Hematopoietic multipotent progenitor cell treated with erythropoietin and hydrocortisone succinate and interleukin-3 and kit ligand, for 4 days (in vitro differentiated cells): Measurements from ENCODE around the gene KRT74.
"Not testable (repeated sequence)": the region's sequence is repeated elsewhere in the genome, so short reads cannot be mapped to it uniquely, and the experiment has no call there.

Experiments used
- DNase-seq: peaks from one replicate; pipeline ENCODE4 v3.0.0-alpha.2; 2015

Gene KRT74

DNA sequence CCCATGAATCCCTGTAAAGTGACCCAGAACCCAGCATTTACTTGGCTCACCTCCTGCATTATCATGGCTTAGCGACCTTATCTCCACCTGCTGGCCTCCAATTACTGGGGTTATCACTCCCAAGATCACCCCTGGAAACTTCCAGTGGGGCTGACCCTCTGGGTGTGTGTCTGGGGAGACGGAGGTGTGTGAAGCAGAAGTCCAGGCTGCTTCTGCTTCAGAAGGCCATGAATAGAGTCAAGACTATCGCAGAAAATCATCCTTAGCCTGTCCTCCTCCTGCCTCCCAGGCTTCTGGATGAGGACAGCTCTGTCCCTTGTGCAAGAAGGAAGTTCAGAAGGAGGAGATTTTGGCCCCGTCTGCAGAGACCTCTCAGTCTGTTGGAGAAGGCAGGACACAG is 28.0 kb upstream of the KRT74 start:
- DNase-seq: no peak

DNA sequence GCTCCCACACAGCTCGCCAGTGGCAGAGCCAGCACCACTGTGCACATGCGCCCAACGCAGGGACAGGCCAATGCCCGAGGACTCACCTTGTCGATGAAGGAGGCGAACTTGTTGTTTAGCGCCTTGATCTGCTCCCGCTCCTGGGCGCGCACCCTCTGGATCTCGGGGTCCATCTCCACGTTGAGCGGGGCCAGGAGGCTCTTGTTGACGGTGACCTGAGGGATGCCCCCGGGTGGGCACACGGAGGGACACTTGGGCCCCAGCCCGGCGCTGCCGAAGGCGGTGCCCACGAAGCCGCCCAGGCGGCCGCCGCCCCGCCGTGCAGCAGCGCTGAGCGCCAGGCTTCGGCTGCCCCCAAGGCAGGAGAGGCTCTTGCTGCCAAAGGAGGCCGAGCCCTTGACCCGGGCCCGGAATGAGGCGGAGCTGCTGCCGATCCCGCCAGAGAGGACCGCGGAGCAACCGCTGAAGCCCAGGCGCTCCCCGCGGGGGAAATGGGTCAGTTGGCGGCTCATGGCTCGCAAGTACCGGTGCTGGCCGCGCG is 27.4 kb upstream of the KRT74 start, which contains the start of gene KRT72:
Gene KRT72 (minus strand): TSS at position 523 of the 541 bp plus-strand sequence. CDS start 11 bp downstream, at position 512.
- DNase-seq: peak; percentile 20

DNA sequence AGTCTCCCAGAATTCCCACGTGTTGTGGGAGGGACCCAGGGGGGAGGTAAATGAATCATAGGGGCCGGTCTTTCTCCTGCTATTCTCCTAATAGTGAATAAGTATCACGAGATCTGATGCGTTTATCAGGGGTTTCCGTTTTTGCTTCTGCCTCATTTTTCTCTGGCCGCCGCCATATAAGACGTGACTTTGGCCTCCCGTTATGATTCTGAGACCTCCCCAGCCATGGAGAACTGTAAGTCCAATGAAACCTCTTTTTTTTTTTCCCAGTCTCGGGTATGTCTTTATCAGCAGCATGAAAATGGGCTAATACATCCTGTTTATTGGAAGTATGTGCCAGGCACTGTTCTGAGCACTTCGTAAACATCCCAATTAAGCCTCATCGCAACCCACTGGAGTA is 26.8 kb upstream of the KRT74 start:
- no peak for DNase-seq

DNA sequence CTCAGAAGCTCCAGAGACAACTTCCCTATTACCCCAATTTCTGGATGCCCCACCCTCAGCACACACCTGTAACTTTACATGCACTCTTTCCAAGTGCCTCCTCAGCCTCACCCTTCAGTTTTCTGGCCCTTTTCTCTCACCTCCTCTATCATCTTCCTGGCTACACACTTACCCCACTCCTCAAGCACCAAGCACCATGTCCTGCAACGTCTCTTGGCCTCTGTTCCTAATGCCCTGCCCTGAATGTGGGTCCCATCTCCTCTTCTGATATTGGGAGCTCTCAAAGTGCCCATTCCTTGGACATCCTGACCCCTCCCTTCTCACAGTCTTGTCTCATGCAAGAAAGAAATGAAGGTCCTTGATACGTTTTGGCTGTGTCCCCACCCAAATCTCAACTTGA is 26.4 kb upstream of the KRT74 start:
- DNase-seq: no peak

DNA sequence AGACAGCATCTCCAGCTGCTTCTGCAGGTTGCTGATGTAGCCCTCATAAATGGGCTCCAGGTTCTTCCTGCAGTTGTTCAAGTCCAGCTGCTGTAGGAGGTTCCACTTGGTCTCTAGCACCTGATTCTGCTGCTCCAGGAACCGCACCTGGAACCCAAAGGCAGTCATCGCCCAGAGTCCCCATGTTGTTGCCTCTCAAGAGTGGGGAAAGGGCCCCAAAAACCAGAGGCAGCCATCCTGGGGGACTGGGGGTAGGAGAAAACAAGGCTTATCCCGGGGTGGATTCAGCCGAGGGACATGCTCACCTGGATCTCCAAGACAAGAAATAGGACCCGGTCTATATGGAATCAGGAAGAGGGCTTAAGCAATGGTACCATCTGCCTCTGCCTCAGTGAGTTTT is 25.3 kb upstream of the KRT74 start:
- no peak for DNase-seq

DNA sequence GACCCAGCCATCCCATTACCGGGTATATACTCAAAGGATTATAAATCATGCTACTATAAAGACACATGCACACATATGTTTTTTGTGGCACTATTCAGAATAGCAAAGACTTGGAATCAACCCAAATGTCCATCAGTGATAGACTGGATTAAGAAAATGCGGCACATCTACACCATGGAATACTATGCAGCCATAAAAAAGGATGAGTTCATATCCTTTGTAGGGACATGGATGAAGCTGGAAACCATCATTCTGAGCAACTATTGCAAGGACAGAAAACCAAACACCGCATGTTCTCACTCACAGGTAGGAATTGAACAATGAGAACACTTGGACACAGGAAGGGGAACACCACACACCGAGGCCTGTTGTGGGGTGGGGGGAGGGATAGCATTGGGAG is 20.6 kb upstream of the KRT74 start:
- not testable (repeated sequence) for DNase-seq

DNA sequence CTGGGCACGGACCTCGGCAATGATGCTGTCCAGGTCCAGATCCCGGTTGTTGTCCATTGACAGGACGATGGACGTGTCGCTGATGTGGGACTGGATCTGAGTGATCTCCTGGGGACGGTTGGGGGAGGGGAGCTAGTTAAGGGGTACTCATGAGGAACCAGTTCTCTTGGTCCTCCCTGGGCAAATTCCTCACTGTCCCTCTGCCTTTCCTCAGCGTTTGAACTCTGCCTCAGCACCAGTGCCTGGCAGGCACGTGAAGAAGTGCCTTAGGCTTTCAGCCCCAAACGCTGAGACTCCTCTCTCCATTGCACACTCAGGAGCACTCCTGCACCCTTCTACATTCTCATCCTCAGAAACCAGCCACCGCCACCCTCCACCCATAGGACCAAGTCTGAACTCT is 17.9 kb upstream of the KRT74 start:
- no peak for DNase-seq

DNA sequence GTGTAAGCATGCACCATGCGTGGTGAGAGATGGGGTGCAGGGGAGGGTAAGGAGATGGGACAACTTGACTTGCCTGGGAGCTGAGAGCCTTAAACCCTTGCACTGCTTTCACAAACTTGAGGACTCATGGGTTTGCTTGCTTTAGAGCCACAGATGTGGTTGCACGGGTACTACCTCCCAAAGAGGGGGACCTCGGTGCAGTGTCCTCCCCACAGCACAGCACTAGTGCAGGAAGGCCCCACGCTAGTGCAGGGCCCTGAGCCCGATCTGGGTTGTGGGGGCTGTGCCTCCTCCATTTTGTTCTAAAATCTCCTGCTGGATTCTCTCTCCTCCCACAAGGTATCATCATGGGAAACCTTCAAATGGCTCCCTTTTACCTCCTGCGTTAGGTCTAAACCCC is 16.4 kb upstream of the KRT74 start:
- DNase-seq: no peak

DNA sequence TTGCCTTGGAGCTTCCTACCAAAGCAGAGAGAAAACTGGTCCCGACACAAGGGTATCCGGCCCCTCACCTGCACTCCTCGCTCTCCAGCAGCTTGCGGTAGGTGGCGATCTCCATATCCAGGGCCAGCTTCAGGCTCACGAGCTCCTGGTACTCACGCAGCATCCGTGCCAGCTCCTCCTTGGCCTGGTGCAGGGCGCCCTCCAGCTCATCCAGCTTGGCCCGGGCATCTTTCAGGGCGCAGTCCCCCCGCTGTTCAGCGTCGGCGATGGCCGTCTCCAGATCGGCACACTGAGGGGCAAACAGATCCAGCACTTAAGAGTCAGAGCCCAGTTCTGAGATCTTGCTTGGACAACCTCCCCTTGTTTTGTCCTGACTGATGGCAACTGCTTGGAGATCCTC is 13.9 kb upstream of the KRT74 start:
- DNase-seq: no peak

DNA sequence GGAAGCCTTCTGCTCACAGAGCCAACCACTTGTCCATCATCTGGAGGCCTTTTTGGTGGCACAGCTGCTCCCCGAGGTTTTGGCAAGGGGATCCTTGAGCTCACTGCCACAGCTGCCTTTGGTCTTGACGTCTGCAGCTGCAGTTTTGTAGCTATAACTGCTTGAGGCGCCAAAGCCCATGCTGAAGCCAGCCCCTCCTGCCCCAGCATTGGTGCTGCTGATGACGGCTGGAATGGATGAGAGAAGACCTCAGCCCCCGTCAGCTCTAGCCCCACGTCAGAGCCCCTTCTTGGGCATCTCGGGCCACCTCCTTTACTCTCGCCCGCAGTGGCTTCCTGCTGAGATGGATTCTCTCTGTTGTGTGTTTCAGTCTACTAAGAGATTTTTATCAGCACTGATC is 12.3 kb upstream of the KRT74 start:
- peak; percentile 38 for DNase-seq

DNA sequence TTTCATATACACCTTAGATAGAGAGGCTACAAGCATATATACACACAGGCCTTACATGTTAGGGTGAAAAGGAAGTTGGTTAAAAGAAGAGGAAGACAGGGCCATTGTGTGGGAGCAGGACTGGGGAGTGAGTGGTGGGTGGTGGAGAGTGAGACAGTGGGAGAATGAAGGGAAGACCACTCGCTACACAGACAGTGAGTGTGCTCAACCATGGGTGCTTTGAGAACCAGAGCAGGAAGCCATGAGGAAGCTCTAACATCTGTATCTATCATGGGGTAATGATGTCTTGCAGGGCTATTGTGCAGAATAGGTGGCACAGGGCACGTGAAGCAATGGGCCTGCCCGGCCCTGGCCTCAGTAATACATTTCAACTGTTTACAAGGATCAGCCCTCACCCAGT is 11.4 kb upstream of the KRT74 start:
- no peak for DNase-seq

DNA sequence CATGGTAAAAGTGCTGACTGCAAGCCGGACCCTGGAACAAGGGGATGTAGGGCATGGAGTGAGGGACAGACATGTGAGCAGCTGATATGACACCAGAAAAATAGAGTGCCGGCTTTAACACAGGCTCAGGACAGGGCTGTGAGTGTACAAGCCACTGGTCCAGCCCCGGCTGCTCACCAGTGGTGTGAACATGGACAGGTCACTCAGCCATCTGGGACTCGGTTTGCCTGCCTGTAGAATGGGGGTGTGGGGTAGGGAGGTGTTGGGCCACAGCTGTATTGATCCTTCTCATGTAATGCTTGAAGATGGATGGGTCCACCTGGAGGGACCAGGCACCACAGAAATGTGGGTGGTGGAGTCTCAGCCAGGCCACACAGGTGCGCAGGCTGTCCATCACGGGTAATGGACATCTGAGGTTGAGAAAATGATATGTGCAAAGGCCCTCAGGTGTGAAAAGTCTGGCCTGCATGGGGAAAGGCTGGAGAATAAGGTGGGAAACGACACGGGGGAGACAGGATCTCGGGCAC is 10.6 kb upstream of the KRT74 start:
- no peak for DNase-seq

DNA sequence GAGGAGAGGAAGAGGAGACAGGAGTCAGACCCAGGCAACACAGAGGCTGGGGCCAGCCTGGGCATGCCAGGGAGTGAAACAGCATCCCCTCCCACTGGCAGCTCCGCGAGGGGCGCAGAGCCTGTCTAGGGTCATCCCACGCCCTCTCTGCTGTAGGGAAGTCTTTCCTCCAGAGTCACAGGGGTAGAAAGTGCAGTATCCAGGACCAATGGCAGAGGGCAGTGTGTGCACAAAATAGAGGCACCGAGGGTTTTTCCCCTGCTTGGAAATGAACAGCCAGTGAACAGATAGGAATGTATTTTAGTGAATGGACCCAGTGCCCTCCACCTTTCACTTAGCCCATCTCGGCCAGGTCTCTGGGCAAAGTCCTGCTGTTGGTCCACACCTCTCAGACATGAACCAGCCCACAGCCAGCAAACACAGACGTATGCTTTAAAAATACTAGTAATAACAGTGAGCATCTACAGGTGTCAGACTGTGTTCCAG is 9.4 kb upstream of the KRT74 start:
- peak; percentile 86 for DNase-seq

DNA sequence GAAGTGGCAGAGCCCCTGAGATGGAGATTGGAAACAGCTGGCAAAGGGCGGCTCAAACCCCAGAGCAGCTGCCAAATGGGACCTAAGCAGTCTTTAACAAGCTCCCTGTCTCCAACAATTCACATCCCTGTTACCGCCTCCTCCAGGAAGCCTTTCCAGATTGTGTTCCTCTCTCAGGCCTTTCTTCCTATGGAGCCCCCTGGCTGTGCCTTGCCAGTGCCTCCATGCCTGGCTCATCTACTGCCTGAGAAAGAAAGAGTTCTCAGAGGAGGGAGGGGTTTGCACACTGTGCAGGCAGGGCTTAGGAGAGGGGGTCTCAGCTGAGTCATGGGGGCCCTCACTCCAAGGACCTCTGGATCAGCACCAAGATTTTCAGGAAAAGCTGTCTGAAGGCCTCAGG is 8.8 kb upstream of the KRT74 start:
- DNase-seq: no peak

DNA sequence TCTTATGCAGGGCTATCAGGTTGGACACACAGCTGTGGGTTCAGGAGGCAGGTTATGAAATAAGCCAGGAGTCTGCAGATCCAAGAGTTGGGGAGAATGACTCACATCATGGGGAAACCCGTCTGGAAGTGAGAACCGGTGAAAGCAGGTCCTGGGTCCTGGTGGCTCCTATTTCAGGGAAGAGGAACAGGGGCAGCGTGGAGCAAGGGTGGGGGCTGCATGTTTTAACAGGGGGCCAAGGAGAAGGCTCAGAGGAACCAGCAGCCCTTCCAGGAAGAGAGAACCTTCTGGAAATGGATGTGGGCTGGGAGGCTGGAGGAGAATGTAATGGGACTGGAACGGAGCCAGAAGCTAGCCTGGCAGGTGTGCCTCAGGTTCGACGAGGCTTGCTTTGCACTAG is 7.8 kb upstream of the KRT74 start:
- DNase-seq: no peak

DNA sequence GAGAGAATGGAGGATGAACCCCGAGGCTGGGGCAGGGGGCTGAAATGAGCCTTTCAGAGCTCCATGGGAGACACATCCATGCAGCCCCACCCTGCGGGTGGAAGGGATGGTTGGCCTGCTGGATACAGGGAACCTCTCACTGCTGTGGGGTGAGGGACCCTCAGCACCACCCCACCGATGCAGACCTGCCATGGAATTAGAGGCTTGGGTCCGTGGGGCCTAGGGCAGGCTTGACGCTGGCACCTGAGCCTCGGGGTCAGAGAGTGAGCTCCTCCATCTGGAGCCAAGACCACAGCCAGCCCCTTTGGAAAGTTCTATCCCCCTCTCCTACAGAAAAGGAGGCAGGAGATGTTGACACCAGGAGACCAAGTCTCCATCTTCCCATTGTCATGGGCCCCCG is 7.4 kb upstream of the KRT74 start:
- DNase-seq: no peak

DNA sequence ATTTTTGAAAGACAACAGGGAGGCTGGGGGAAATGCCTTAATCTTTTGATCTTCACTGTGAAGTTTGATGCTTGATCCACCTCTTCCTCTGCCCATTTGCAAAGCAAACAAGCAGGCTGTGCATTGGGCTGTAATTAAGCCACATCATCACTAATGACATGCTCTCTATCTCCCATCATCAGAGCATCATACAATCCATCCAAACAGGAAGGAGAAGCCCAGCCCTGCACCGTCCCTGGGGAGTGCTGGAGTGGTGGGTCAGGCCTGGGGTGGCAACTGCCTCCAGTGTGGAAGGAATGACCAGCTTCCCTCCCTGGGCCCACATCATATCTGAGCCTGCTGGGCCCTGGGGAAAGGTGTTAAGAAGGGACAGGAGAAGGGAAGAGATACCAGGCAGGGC is 6.9 kb upstream of the KRT74 start:
- DNase-seq: no peak

DNA sequence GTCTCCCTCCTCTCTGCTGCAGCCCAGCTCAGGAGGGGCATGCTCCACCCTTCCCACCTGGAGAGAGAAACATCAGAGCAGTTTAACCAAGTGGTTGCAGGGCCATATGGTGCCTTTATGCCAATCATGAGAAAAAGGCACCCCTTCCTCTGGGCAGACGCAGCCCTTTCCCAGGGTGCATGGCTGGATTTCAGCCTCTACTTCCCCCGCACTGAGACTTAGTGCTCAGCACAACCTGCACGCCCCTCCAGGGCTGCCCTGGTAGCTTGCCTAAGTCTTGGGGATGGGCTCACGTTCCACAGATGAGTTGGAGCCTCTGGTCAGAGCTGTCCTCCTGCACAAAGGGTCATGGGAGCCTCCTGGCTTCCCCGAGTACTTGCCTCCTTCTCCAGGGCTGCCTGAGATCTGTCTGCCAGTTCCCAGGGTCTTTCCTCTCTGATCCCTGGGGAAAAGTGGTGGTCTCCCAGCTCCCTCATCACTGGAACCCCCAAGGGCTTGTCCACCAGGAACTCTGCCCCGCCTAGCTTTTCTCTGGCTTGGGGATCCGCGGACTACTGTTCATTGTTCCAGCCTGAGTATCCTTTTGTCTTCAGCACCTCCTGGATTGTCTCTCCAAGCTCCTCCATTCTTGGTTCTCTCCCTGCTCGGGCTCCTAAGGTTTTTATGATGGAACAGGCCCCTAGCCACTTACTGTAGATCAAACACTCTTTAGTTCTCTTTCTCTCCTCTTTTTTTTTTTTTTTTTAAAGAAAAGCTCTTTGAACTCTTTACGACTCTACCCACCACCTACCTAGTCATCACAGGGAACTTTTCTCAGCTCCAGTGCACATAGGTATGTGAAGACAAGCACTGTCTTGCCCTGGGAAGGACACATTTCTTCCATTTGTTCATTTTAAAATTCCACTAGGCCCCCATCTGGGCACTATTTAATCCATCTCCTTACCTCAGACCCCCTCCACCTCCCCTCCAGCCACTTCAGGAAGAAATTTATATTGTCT is 6.1 kb upstream of the KRT74 start:
- DNase-seq: no peak

DNA sequence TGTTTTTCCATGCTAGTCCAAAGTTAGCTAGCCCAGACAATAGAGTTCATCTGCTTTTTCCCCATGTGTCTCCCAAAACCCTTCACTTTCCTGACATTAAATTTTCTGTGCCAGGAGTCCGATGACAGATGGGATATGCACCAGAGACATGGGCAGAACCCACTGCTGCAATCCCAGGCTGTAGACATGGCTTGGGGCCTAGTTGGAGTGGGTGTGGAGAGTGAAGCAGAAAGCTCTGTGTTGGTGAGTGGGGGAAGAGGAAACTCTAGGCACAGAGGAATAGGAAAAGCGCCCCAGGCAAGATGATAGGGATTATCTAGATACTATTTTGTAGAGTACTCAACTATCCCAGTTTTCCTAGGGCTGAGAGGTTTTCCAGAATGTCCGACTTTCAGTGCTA is 4.8 kb upstream of the KRT74 start:
- DNase-seq: no peak

DNA sequence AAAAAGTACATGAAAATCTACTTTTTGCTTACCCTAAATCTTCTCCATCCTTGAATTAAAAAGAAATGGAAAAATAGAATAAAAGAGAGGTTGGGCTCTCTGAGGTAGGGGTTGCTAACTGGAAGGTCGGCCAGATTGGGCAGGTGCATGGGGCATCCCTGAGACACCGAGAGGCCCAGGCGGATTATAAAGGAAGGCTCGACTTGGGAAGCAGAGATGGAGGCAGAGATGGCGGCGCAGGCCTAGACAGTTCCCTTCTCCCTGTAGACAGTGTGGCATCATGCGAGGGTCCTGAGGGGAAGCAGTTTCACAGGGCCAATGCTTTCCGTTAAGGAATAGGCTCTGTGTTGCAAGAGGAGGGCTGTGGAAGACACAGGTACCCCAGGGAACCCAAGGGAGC is 3.7 kb upstream of the KRT74 start:
- DNase-seq: no peak

DNA sequence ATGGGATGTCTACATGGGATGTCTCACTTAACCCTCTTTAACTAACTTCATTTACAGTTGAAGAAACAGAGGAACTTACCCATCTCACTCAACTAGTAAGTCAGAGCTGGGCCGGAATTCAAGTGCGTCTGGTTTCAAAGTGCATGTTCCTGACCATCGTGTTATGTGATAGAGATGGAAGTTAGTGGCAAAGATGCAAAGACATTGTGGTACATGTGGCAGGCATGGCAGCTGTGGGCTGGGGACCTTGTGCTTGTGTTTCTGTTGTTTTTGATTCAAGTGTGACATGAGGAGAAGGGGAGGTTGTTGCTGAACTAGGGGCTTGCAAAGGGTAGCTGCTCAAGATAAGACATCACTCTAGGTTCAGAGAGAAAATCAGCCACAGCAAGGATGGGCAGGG is 2.3 kb upstream of the KRT74 start:
- no peak for DNase-seq

DNA sequence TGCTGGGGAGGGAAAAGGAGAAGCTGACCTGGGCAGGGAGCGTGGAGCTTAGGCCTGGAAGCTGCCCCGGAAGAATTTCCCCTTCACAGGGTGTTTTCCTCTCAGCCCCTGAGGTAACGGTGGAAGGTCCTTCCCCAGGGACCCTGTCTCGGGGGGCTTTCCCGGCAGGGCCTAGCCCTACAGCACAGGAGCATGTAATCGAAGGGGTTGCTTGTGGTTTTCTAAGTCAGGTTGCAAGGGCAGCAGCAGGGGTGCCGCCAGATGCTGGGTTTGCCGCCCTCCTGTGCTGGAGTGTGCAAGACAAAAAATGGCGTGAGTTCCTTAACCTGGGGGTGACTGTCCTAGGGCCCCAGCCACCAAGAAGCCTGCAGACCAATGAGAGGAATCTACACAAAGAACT is 1.6 kb upstream of the KRT74 start:
- DNase-seq: no peak

DNA sequence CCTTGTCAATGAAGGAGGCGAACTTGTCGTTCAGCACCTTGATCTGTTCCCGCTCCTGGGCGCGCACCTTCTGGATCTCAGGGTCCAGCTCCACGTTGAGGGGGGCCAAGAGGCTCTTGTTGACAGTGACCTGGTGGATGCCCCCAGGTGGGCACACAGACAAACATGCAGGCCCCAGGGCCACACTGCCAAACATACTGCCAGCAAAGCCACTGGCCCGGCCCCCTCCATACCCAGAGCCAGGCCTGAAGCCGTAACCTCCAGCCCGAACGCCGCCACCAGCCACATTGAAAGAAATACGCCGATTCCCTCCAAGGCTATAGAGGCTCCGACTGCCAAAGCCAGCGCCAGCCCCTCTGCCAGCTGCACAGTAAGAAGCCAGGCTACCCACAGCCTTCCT is 337 bp downstream of the KRT74 start:
- no peak for DNase-seq

DNA sequence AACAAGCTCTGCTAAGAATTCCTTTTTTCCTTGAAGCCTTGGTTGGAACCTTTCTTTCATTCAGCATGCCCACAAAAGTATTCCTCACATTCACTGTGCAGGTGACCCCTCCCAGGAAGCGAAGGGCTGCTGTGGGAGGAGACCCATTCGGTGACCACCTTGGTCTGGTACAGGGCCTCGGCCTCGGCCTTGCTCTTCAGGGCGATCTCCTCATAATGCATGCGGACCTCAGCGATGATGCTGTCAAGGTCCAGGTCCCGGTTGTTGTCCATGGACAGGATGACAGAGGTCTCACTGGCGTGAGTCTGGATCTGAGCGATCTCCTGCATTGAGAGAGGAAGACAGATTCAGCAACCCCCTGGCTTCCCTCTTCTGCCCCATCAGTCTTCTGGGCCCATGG is 3.1 kb downstream of the KRT74 start:
- no peak for DNase-seq
